HG03354 (cell line): Measurements from ENCODE around the gene EMID1.

Source experiments
- ATAC-seq: cut with Tn5 transposase; IDR thresholded peaks from one replicate; pipeline ENCODE4 v1.9.1; 2021; ENCODE audit warnings: mild to moderate bottlenecking; ENCODE audit not compliant: unreplicated experiment, poor library complexity, severe bottlenecking

The EMID1 gene

GRCh38 chr22:29272624-29273023 lies 66.9 kb downstream of the EMID1 start:
- no peak for ATAC-seq

- no peak for ATAC-seq
These were observed 69.5 kb downstream of the EMID1 start for GRCh38 chr22:29275167-29275566.

DNA sequence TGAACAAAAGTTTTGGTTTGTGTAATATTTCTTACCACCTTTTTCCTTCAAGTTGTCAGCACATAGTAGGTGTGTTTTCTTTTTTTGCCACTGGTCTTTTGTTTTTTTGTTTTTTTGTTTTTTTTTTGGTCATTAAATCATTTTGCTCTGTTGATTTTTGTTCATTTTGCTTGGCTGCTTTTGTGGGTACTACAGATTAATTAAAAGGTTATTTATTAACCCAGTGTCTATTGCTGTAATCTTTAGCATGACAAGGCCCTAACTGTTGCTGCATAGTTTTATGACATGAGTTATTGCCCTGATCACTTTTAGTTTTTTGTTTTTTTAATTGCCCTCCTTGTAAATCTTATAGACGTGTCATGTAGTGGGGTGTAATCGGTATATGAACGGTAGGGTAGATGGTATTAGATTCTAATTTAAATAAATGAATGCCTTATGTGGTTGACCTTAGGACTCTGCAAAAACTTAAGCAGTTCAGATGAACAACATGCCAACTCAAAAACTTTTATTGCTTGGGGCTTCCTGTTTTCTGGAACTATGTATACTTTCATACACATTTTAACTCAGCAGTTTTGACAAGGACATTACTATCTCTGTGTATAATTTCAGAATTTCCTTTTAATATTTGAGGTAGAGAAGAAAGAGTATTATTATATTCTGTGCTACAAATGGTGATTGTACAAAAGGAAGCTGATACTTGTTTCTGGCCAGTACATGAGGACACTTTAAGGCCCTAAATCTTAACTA lies 70.3 kb downstream of the EMID1 start:
- no peak for ATAC-seq

DNA sequence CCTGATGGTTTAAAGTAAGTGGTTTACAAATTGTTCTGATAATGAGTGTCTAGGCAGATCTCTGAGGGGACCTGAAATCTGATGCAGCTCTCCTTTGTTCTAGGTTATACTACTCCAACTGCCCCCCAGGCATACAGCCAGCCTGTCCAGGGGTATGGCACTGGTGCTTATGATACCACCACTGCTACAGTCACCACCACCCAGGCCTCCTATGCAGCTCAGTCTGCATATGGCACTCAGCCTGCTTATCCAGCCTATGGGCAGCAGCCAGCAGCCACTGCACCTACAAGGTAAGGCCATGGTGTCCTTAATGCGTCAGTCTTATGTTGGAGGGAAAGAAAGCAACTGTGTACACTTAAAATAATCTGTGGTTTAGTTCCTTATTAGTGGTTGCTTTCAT lies 72.2 kb downstream of the EMID1 start:
- no peak for ATAC-seq

- no peak for ATAC-seq
These were observed 78.5 kb downstream of the EMID1 start for GRCh38 chr22:29284196-29284595.

- no peak for ATAC-seq
These were observed 83.1 kb downstream of the EMID1 start for GRCh38 chr22:29288837-29289236.

GRCh38 chr22:29290061-29290460 lies 84.4 kb downstream of the EMID1 start:
- no peak for ATAC-seq

- no peak for ATAC-seq
These were observed 85.5 kb downstream of the EMID1 start for GRCh38 chr22:29291215-29291614.

- no peak for ATAC-seq
These were observed 86.7 kb downstream of the EMID1 start for GRCh38 chr22:29292379-29292778.

- no peak for ATAC-seq
These were observed 92.9 kb downstream of the EMID1 start for GRCh38 chr22:29298641-29299040.

DNA sequence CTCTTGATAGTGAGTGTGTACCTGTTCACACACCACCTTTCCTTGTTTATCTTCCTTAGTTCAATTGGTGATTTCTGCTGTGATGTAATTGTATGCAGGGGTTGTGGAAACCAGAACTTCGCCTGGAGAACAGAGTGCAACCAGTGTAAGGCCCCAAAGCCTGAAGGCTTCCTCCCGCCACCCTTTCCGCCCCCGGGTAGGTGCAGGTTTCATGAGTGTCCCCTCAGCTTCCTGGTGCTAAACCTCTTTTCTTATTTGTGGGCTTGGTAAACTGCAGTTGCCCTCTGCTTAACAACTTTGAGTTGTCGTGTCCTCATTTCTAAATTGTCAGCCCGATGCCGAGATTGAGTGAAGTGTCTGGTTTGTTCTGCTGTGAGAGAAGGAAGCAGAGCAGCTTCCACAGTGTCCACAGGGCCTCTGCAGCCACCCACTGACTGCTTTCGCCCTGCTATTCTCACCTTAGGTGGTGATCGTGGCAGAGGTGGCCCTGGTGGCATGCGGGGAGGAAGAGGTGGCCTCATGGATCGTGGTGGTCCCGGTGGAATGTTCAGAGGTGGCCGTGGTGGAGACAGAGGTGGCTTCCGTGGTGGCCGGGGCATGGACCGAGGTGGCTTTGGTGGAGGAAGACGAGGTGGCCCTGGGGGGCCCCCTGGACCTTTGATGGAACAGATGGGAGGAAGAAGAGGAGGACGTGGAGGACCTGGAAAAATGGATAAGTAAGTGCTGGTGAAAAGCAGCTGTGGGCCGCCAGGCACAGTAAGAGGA lies 93.6 kb downstream of the EMID1 start:
- ATAC-seq = no peak

DNA sequence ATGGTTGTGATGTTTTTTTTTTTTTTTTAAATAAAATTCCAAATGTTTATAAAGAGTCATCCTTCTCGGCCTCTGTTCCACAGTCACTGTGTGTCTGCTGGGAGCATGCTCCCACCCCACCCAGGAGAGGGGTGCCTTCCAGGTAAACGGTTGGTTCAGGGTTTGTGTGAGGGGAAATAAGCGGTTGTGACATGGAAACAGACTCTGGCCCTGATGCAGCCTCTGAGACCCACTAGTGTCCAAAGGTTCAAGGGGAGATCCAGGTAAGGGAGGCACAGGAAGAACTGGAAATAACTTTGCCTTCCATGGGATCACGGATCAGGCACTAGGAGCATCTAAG lies 94.7 kb downstream of the EMID1 start:
- no peak for ATAC-seq

DNA sequence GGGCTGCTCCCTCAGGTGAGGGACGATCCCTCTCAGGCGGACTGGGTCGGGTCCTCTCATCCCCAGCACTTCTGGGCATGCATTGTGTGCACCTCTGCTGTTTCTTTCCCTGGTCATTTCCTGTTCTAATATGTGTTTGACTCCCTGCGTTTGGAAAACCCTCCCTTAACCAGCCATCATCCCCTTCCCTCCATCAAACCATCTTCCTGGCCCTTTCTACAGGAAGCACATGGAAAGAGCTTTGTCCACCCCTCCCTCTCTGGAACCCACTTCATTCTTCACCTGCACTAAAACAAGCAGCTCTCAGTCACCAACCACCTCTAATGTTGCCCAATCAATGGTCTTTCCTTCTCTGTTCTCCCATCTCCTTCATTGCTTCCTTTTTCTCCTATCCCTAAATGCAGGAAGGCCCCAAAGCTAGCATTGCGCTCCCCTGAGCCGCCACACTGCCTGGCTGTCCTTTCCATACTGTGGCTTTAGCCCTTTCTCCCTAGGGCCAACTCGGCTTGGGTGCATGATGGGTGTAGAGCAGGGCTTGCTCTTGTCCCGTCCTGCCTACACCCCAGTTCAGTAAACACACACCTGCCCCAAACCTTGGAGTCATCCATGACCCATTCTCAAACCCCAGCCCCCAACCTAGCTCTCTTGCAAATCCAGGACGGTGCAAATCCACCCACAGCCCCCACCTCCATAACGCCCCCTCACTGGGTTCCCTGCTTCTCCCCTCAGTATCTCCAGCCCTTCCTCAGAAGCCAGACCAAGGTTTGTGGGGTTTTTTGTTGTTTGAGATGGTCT lies 95.3 kb downstream of the EMID1 start:
- ATAC-seq = no peak

DNA sequence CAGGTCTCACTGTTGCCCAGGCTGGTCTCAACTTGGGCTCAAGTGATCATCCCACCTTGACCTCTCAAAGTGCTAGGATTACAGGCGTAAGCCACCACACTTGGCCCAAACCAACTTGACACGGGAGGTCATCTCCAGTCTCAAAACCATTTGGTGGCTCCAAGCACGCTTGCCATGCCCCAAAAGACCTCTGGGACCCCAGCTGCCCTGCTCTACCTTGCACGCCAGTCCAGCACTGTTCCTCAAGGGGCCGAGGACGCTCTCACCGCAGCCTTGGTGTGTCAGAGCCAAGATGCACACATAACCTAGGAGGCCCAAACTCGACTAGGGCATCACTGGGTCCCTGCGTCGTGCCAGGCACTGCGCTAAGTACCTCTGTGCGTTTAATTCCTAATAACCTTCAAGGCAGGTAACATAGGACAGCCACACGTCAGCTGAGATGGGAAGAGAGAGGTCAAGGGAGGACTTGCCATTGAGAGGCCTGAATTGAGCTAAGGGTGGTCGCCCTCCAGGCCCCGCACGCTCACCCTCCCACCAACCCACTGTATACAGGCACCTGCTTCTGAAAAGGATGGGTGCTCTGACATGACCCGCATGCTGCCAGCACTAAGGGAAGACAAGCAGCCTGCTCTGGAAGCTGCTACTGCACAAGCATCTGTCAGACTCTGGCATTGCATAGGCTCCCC lies 96.2 kb downstream of the EMID1 start:
- no peak for ATAC-seq

GRCh38 chr22:29302402-29302680 lies 96.6 kb downstream of the EMID1 start:
- no peak for ATAC-seq

DNA sequence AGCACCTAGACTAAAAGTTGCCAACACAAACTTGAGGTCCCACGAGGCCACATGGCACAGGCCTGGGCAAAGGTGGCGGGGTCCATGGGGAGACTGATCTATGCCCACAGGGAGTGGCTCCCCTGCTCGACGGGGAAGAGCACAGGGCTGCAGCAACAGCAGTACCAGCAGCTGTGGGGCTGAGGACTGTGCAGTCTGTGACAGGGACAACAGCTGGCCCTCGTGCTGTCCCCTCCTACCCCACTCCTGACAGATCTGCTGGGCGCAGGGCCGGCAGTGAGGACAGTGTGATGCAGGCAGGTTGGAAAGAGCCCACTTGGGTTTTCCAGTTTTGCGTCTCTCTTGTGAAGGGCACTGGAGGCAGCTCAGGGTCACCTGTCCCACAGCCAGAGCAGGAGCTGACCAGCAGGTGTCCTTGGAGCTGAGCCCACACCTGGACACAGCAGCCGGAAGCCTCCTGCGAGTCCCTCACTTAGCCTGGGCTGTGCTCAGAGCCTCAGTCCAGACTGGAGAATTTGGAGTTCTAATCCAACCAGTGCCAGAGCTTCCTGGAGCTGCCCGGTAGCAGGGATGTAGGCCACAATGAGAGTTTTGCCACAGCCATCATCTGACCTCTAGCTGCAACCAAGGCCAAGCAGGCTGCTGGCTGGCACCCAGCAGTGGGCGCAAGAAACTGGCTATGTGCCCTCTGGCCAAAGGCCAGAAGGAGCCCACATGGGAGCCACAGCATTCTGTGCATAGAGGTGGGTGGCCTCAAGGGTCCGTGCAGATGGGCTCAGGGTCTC lies 97.2 kb downstream of the EMID1 start:
- no peak for ATAC-seq

- no peak for ATAC-seq
These were observed 100.1 kb downstream of the EMID1 start for GRCh38 chr22:29305836-29306174.

- no peak for ATAC-seq
These were observed 100.6 kb downstream of the EMID1 start, which contains the start of gene GAS2L1 for GRCh38 chr22:29306175-29306834. Gene GAS2L1, plus strand, starts transcription at chr22:29306650. Its CDS starts 1,456 bp downstream, at chr22:29308106.
